Measurements from ENCODE around the gene SLC25A53.
"Not testable (repeated sequence)": the region's sequence is repeated elsewhere in the genome, so short reads cannot be mapped to it uniquely, and the experiment has no call there.

The SLC25A53 gene

GRCh38 chrX:104130808-104131207, 26.0 kb downstream of the SLC25A53 start:
- DNase-seq, result no peak

DNA sequence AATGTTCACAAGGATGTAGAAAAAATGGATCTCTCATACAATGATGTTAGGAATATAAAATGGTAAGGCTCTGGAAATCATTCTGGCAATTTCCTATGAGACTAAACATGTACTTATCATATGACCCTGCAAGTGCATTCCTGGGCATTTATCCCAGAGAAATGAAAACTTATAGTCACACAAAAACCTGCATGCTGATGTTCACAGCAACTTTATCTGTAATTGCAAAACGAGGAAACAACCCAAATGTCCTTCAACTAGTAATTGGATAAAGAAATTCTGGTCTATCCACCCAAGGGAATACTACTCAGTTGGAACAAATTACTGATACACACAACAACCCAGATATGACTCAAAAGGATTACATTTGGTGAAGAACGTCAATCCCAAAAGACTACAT, 30.0 kb downstream of the SLC25A53 start:
- no peak for DNase-seq

DNA sequence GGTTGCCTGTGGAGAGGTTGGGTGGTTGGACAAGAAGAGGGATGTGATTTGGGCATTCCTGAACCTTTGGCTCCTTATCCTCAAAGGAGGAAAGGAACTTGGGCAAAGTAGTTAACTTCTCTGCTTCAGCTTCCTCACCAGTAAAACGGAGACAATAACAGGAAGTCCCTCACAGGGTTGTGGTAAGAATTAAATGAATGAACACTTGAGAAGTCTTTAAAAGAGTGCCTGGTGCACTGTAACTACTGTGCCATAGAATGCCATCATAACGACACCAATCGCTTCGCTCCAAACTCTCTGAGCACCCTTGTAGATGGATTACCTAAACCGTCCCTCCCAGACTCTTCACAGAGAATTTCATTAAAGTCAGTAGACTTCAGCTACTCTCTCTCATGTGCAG, 34.0 kb downstream of the SLC25A53 start:
- DNase-seq, result no peak

GRCh38 chrX:104118765-104119164, 38.0 kb downstream of the SLC25A53 start:
- no peak for DNase-seq

GRCh38 chrX:104117759-104118158, 39.0 kb downstream of the SLC25A53 start:
- DNase-seq, result no peak

DNA sequence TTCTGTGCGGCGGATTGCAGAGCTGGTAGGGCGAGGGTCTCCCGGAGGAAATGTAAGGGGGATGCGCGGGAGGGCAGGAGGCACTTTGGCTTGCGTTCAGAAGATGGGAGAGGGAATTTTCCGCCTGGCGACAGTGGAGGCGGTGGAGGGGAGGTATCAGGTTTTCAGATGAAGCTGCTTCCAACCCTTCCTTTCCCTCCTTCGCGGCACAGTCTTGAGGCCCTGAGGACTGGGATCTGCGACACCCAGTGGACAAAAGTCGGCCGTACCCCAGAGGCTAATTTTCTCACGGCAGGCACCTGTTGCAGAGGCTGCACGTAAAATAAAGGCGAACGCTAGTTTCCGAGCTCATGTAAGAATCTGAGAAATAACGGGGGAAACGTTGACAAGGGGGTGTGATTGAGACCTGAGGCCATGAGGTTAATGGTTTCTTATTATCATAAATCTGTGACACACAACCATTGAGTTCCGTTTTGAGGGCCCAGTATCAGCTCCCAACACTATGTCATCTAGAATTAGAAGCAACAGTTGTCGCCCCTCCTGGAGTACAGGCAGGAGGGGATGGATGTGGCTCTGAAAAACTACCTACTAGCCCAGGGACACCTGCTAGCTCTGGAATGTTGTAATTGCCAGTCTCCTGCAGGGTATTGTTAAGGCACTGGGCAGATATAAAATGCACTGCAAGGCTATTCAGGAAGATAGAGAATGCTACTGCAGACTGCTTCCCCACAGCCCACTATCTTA, 43.4 kb downstream of the SLC25A53 start:
- DNase-seq, result peak; percentile 63

DNA sequence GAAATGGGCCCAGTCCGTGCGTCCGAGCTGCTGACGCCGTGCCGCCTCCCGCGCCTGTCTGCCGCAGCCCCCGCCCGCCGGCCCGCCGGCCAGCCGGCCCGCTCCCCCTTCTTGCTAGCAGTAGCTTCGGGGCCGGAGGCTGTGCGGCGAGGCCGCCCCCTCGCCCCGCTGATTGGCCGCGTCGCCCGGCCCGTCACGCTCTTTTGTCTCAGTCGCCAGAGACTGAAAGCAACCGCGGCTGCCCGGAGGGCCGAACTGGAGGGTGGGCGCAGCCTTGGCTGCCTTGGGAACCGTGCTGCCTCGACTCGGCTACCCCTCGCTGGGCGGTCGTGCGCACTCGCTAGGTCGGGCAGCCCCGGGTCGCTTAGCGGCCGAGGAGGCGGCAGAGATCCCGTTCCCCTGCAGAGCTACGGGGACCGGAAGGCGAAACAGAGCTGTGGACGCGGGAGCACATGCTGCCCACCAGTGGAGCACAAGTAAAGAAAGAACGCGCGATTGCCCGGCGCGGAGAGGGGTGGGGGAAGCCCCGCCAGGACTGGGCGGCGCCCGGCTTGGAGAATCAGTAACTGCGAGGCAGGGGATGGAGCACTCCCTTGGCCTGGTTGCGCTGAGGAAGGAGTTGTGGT, 44.4 kb downstream of the SLC25A53 start, which contains the start of gene ZCCHC18:
Gene ZCCHC18 (plus strand): TSS at position 198 of the 626 bp plus-strand sequence. CDS start 1,589 bp downstream, outside the sequence.
- peak; percentile 41 for DNase-seq

- DNase-seq, result not testable (repeated sequence)
Measured at GRCh38 chrX:104110491-104111240, 46.1 kb downstream of the SLC25A53 start.

DNA sequence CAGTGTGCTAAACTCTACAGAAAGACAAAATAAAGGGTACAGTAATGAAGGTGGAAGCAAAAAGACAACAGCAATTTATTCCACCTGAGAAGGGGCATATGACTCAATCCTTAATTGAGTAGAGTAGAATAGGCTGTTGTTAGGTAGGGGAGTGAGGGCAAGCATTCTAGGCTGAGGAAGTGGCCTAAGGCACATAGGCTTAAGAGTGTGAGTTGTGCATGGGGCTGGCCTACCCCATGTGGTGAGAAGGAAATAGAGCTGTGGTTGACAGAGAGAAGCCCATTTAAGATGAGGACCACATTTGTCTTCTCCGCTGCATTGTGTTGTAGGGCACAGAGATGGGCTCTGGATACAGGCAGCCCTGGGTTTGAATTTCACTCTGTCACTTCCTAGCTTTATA, 47.9 kb downstream of the SLC25A53 start:
- no peak for DNase-seq

- no peak for DNase-seq
Measured at GRCh38 chrX:104105330-104106262, 51.2 kb downstream of the SLC25A53 start.

DNA sequence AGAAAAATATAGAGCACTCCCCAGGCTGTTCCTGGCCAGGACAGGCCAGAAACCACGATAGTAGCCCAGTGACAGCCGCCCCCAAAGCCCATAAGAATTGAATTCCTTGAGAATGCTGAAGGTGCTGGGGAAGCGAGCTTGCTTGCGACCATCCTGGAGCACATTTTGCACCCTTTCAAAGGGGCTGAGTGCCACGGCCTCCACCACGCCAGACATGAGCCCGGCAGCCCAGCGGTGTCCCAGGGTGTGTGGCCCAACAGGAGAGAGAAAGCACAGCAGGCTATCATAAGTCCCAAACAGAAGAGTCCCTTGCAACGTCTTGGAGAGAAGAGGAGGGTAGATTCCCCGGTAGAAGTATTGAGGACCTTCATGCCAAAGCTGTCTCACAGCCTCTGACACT, 52.1 kb downstream of the SLC25A53 start:
- DNase-seq, result no peak

GRCh38 chrX:104098919-104099318, 57.9 kb downstream of the SLC25A53 start:
- no peak for DNase-seq

DNA sequence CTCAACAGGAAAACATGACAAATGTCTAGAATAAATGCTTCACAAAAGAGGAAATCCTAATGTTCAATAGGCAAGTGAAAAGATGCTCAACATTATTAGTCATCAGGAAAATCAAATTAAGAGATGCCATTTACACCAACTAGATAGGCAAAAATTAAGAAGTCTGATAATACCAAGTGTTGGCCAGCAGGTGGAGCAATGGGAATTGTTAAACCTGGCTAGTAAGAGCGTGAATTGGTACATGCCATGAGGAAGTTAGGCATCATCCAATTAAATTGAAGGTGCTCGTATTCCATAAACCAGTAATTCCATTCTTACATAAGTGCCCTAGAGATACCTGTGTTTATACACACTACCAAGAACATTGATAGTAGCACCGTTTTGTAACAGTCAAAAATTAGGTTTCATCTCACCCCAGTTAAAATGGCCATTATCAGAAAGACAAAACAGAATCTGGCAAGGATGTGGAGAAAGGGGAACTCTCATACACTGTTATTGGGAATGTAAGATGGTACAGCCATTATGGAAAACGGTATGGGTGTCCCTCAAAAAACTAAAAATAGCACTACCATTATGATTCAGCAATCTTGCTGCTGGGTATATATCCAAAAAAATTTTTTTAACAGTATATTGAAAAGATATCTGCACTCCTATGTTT, 58.5 kb downstream of the SLC25A53 start:
- peak; percentile 46 for DNase-seq

- DNase-seq, result no peak
Measured at GRCh38 chrX:104085919-104086318, 70.9 kb downstream of the SLC25A53 start.

DNA sequence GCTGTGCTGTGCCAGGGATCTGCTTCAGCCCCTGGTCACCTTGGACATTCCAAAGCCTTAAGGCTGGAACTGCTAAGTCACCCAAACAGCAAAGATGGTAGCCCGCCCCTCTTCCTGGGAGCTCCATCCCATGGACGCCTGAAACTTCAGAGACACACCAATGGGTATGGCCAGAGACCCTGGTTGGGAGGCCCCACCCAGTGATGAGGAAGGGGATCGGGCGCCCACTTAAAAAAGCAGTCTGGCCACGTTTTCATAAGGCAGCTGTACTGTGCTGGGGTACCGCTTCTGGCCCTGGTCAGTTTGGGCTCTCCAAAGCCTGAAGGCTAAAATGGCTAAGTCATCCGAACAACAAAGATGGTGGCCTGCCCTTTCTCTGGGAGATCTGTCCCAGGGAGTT, 71.3 kb downstream of the SLC25A53 start:
- DNase-seq, result no peak

DNA sequence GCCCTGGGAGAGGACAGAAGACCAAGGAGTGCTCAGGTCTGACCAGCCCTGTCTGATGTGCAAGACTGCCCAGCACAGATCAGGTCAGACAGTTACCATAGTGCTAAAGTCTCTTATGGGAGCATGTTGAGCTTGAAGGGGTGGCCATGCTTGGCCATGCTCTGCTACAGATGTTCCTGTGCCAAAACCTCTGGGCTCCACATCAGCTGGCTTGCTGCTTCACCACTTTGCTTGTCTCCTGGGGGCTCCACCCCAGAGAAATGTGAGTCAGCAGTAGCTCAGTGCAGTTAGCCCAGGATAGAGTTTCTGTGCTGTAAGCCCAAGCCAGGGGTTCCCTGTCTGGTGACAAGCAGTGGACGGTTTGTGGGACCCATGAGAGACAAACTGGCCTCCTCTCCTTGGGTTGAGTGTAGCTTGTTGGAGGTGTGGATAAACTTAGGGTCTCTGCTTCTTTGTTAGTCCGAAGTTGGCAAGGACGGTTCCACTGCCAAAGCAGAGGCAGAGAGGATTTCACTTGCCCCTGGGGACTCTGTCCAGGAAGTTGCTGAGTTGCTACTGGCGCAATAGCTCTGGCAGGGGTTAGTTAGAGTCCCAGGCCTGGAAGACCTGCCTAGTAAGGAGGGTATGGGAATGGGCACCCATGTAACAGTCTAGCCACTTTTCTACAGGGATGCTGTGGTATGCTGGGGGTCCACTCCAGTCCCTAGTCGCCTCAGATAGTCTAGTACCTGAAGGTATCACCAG, 72.1 kb downstream of the SLC25A53 start:
- no peak for DNase-seq

- DNase-seq, result no peak
Measured at GRCh38 chrX:104084063-104084462, 72.7 kb downstream of the SLC25A53 start.

GRCh38 chrX:104077854-104078253, 79.0 kb downstream of the SLC25A53 start:
- DNase-seq, result not testable (repeated sequence)

DNA sequence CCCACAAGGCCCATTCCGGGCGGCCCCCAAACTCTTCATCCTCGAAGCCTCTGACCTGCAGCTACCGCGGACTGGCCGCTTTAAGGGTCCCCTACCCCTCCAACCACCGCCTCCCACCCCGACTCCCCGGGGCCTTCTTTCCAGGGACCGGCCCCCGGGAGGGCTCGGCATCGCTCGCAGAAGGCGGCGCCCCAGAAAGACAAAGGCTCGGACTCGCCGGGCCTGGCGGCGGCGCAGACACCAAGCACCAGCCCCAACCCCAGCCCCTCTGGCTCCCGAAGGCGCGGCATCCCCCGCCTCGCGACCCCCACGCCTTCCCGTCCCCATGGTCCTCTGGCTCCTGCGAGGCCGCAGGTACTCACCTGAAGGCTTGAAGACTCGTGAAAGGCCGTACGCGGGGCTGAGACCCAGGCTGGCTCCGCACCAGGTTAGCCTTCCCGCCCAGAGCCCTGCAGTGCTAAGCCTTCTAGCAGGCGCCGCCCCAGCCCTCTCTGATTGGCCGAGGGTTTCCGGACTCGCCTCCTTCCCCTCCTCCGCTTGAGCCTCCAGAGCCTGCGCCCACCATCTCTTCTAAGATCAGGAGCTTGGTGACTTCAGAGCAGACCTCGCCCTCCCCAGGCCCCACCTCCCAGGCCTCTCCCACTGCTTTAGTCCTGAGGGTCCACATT, 80.9 kb downstream of the SLC25A53 start, which contains the start of gene TMSB15C:
Gene TMSB15C (minus strand): TSS at position 459 of the 668 bp plus-strand sequence.
- DNase-seq, result not testable (repeated sequence)

DNA sequence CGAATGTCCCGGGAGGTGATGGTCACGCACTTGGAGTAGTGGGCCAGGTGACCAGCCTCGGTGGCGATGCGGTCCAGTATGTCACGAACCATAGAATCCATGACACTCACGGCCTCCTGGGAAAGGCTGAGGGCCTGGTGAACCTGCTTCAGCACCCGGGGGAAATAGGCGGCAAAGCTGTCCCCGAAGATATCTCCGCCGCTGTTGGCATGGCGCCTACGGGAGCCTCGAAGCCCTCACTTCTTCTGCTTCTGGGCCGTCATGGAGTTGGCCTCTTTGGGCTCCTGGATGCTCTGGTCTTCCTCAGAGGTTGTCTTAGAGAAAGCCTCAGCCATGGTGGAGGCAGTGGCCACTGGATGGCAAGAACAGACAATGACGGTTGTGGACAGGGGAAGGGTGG, 94.2 kb downstream of the SLC25A53 start:
- DNase-seq, result not testable (repeated sequence)

DNA sequence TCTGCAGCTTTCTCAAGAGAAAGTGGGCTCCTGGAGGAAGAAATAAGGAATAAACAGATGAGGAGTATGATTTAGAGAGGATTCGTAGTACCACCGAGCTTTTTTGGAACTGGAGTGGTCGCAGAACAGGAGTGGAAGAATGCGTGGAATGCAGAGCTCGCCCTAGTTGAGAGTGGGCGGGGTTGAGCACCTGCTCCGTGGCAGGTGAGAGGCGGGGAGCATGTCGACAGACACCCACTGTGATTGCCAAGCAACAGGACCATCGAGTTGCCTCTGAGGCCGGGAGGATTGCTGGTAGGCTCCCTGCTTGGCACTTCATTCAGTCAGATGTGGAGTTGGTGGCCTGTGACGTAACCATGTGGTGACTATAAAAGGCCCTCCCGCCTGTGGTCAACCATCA, 101.9 kb downstream of the SLC25A53 start:
- DNase-seq, result not testable (repeated sequence)

Measured in activated CD4-positive, alpha-beta T cell treated with anti-CD3 and anti-CD28 coated beads for 48 hours (primary cell).